ENCODE data around the gene RNASE13. TPM values are rescaled to one million over a fixed set of nuclear protein-coding genes. Genes with fewer than 3 reads are reported as not detected.

The RNASE13 gene
- total RNA-seq, 1 experiment from 2014 or later: not detected

DNA sequence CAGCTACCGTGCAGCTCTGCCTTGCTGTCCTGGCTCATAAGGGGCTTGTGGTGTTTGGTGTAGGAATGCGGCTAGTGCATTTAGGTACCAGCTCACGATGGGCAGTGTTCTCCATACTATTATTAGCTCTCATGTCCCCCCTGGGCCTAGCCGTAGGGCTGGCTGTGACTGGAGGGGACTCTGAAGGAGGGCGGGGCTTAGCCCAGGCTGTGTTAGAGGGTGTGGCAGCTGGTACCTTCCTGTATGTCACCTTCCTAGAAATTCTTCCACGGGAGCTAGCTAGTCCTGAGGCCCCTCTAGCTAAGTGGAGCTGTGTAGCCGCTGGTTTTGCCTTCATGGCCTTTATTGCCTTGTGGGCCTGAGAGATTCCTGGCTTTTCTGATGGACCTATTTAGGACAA lies 33.4 kb downstream of the RNASE13 start:
- CTCF ChIA-PET: interaction anchor here (1.2 to 13.0 kb wide), 7 partner anchors 14 to 103 kb away, joined by 3 to 213 read pairs (median 8); no protein-coding TSS in a partner anchor
- intact Hi-C loops (cut with micrococcal nuclease): no loop called here
- BruUV-seq (replicated peaks): no TSS peak
- no peak for DNase-seq (ENCODE audit: unreplicated experiment)
- H3K27me3 Mint-ChIP-seq (ENCODE audit: insufficient read depth, unreplicated experiment): no peaks in the 10 kb centered on the region
- POLR2A ChIA-PET: interaction anchor here (0.7 to 1.1 kb wide), 2 partner anchors 12 to 71 kb away, joined by 3 read pairs; no protein-coding TSS in a partner anchor
- peaks cover 18% of the 10 kb centered on the region for H3K4me1 Mint-ChIP-seq (ENCODE audit: insufficient read depth, unreplicated experiment)
- no peaks in the 10 kb centered on the region for H3K9me3 Mint-ChIP-seq (ENCODE audit: unreplicated experiment)
- TF ChIP-seq, protein P1, sequence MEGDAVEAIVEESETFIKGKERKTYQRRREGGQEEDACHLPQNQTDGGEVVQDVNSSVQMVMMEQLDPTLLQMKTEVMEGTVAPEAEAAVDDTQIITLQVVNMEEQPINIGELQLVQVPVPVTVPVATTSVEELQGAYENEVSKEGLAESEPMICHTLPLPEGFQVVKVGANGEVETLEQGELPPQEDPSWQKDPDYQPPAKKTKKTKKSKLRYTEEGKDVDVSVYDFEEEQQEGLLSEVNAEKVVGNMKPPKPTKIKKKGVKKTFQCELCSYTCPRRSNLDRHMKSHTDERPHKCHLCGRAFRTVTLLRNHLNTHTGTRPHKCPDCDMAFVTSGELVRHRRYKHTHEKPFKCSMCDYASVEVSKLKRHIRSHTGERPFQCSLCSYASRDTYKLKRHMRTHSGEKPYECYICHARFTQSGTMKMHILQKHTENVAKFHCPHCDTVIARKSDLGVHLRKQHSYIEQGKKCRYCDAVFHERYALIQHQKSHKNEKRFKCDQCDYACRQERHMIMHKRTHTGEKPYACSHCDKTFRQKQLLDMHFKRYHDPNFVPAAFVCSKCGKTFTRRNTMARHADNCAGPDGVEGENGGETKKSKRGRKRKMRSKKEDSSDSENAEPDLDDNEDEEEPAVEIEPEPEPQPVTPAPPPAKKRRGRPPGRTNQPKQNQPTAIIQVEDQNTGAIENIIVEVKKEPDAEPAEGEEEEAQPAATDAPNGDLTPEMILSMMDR (IDR thresholded peaks at IDR 0.05; ENCODE audit: unreplicated experiment): no peak
- peaks cover 22% of the 10 kb centered on the region for H3K36me3 Mint-ChIP-seq (ENCODE audit: insufficient read depth, unreplicated experiment)
- H3K27ac Mint-ChIP-seq (ENCODE audit: low read depth, unreplicated experiment): no peak overlapping the region
- H3K4me3 Mint-ChIP-seq (ENCODE audit: unreplicated experiment): no peak overlapping the region

DNA sequence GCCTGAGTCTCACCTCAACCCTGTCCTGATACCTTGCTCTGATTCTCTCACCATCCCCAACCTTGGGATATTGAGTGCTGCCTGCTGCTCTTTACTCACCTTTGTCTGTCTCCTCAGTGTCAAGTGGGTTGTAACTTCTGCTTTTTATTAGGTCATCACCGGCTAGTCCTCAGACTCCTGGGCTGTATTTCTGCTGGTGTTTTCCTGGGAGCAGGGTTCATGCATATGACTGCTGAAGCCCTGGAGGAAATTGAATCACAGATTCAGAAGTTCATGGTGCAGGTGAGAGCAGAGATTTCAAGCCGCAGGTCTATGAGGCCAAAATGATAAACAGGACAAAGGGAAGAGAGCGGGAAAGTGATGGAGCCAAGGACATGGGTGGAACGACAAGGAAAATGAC lies 35.0 kb downstream of the RNASE13 start:
- no TSS peak for BruUV-seq (replicated peaks)
- Mint-ChIP-seq H3K36me3 (ENCODE audit: insufficient read depth, unreplicated experiment) (peaks cover 38% of the 10 kb centered on the region), H3K27ac (ENCODE audit: low read depth, unreplicated experiment) (no peak overlapping the region), H3K9me3 (ENCODE audit: unreplicated experiment) (no peaks in the 10 kb centered on the region), H3K4me3 (ENCODE audit: unreplicated experiment) (no peak overlapping the region), H3K4me1 (ENCODE audit: insufficient read depth, unreplicated experiment) (peaks cover 18% of the 10 kb centered on the region), H3K27me3 (ENCODE audit: insufficient read depth, unreplicated experiment) (no peaks in the 10 kb centered on the region)
- TF ChIP-seq, protein P1 (IDR thresholded peaks at IDR 0.05; ENCODE audit: unreplicated experiment): no peak
- intact Hi-C loops (cut with micrococcal nuclease): no loop called here
- DNase-seq (ENCODE audit: unreplicated experiment): no peak
- POLR2A ChIA-PET: interaction anchor here (0.5 to 3.2 kb wide), 3 partner anchors 9 to 310 kb away, joined by 3 to 28 read pairs (median 8); partner anchors contain the start of gene METTL17
- CTCF ChIA-PET: interaction anchor here (0.5 to 13.0 kb wide), 9 partner anchors 11 to 308 kb away, joined by 3 to 213 read pairs (median 5); partner anchors contain the start of gene TPPP2

DNA sequence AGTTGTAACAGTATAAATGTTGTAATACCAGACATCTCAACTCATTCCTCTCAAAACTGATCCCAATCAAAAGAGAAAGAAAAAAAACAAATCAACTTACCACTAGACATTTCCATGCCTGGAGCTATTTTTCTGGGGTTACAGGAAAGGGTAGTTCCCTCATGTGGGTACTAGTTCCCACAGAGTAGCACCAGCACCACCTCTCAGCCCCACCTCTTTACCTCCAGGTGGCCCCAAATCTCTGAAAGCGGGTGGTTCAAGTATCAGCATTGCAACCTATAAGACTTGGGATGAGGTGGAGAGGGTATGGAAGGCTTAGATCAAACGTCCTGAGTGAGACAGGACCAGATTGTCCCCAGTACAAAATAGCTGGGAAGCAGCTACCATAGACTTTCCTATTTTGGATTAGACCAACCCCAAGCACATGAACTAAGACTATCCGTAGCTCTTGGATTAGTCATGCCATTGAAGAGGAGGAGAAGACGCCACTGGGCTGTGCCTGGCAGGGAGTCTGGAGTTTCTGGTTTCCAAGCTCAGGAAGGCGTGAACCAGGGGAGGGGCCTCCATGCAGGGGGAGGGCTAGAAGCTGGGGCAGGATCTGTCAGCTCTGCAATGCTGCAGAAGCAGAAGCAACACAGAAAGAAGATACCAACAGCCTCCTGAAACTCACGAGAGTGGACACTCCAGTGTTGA lies 35.8 kb downstream of the RNASE13 start, which contains the start of gene SLC39A2:
SLC39A2 (plus strand) TSS at position 620 of the 693 bp plus-strand sequence. CDS start 154 bp downstream, outside the sequence.
- ChIA-PET CTCF (interaction anchor here (0.5 to 13.0 kb wide), 19 partner anchors 10 to 695 kb away, joined by 3 to 213 read pairs (median 5); partner anchors contain the start of gene TPPP2), POLR2A (interaction anchor here (0.7 to 3.2 kb wide), 5 partner anchors 8 to 140 kb away, joined by 3 to 28 read pairs (median 5); partner anchors contain the start of gene METTL17)
- Mint-ChIP-seq H3K36me3 (ENCODE audit: insufficient read depth, unreplicated experiment) (peaks cover 46% of the 10 kb centered on the region), H3K27ac (ENCODE audit: low read depth, unreplicated experiment) (peak within 1 kb of the TSS; percentile 73), H3K4me3 (ENCODE audit: unreplicated experiment) (peak within 1 kb of the TSS; percentile 8), H3K9me3 (ENCODE audit: unreplicated experiment) (no peaks in the 10 kb centered on the region), H3K27me3 (ENCODE audit: insufficient read depth, unreplicated experiment) (no peaks in the 10 kb centered on the region), H3K4me1 (ENCODE audit: insufficient read depth, unreplicated experiment) (peaks cover 18% of the 10 kb centered on the region)
- BruUV-seq (replicated peaks): no TSS peak
- intact Hi-C loops (cut with micrococcal nuclease): no loop called here
- peak; percentile 83 for DNase-seq (ENCODE audit: unreplicated experiment)
- TF ChIP-seq, protein P1 (IDR thresholded peaks at IDR 0.05; ENCODE audit: unreplicated experiment): no peak

DNA sequence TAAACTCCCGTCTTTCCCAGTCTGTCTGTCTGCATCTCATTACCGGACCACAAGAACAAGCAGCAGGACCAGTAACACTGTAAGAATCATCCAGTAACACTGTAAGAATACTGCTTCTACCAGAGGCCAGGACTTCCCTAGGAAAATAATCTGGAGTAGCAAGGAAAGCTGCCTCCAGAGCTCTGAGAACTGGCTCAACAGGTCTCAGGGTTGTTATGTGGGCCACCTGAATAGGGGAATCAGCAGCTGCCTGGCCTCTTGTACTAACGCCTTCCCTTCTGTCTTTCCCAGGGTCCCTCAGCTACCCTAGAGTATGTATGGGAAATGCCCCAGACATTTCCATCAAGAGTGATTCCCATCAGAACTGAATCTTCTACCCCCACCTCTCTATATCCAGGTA lies 36.5 kb downstream of the RNASE13 start:
- H3K9me3 Mint-ChIP-seq (ENCODE audit: unreplicated experiment): no peaks in the 10 kb centered on the region
- H3K27me3 Mint-ChIP-seq (ENCODE audit: insufficient read depth, unreplicated experiment): no peaks in the 10 kb centered on the region
- no peak for DNase-seq (ENCODE audit: unreplicated experiment)
- H3K4me1 Mint-ChIP-seq (ENCODE audit: insufficient read depth, unreplicated experiment): peaks cover 18% of the 10 kb centered on the region
- TF ChIP-seq, protein P1 (IDR thresholded peaks at IDR 0.05; ENCODE audit: unreplicated experiment): no peak
- BruUV-seq (replicated peaks): no TSS peak
- H3K27ac Mint-ChIP-seq (ENCODE audit: low read depth, unreplicated experiment): peak overlapping the region; percentile 73
- POLR2A ChIA-PET: interaction anchor here (1.0 to 3.2 kb wide), 4 partner anchors 8 to 24 kb away, joined by 4 to 28 read pairs (median 6); partner anchors contain the start of gene METTL17
- peak overlapping the region; percentile 8 for H3K4me3 Mint-ChIP-seq (ENCODE audit: unreplicated experiment)
- CTCF ChIA-PET: interaction anchor here (0.6 to 13.0 kb wide), 16 partner anchors 9 to 695 kb away, joined by 3 to 213 read pairs (median 5); partner anchors contain the start of gene ARHGEF40
- H3K36me3 Mint-ChIP-seq (ENCODE audit: insufficient read depth, unreplicated experiment): peaks cover 50% of the 10 kb centered on the region
- intact Hi-C loops (cut with micrococcal nuclease): no loop called here
